ENCODE data around the gene AGBL2. TPM values are rescaled to one million over a fixed set of nuclear protein-coding genes. Genes with fewer than 3 reads are reported as not detected.
A peak's percentile ranks its signal among the peaks of the same experiment; 100 is the strongest.
"Not testable (repeated sequence)": the region's sequence is repeated elsewhere in the genome, so short reads cannot be mapped to it uniquely, and the experiment has no call there.

Gene AGBL2
- total RNA-seq, 2 experiments from 2014 or later = 2.9 to 5.5 TPM

GRCh38 chr11:47714554-47715081 lies 551 bp downstream of the AGBL2 start:
- Mint-ChIP-seq H3K27me3 (no peaks in the 10 kb centered on the region), H3K9me3 (no peaks in the 10 kb centered on the region), H3K27ac (peak overlapping the region; percentile 96), H3K4me1 (peaks cover 25% of the 10 kb centered on the region), H3K36me3 (peaks cover 13% of the 10 kb centered on the region), H3K4me3 (peak overlapping the region; percentile 92)
- peak; percentile 3 for DNase-seq

GRCh38 chr11:47711816-47712215 lies 3.4 kb downstream of the AGBL2 start:
- DNase-seq = no peak
- Mint-ChIP-seq H3K9me3 (peaks cover 7% of the 10 kb centered on the region), H3K4me3 (no peak overlapping the region), H3K4me1 (peaks cover 21% of the 10 kb centered on the region), H3K27me3 (no peaks in the 10 kb centered on the region), H3K36me3 (peaks cover 25% of the 10 kb centered on the region), H3K27ac (no peak overlapping the region)

GRCh38 chr11:47711225-47711624 lies 3.9 kb downstream of the AGBL2 start:
- Mint-ChIP-seq H3K4me1 (peaks cover 21% of the 10 kb centered on the region), H3K27me3 (no peaks in the 10 kb centered on the region), H3K27ac (no peak overlapping the region), H3K36me3 (peaks cover 24% of the 10 kb centered on the region), H3K9me3 (peaks cover 7% of the 10 kb centered on the region), H3K4me3 (no peak overlapping the region)
- no peak for DNase-seq

- H3K4me1 Mint-ChIP-seq, H3K27me3 Mint-ChIP-seq, H3K4me3 Mint-ChIP-seq, DNase-seq, H3K27ac Mint-ChIP-seq, H3K9me3 Mint-ChIP-seq: not testable (repeated sequence)
- peaks cover 14% of the 10 kb centered on the region for H3K36me3 Mint-ChIP-seq
These were observed 7.8 kb downstream of the AGBL2 start for GRCh38 chr11:47707275-47707786.

- no peak overlapping the region for H3K27ac Mint-ChIP-seq
- DNase-seq = no peak
- no peak overlapping the region for H3K4me3 Mint-ChIP-seq
- H3K4me1 Mint-ChIP-seq = peaks cover 4% of the 10 kb centered on the region
- peaks cover 14% of the 10 kb centered on the region for H3K36me3 Mint-ChIP-seq
- peaks cover 7% of the 10 kb centered on the region for H3K9me3 Mint-ChIP-seq
- no peaks in the 10 kb centered on the region for H3K27me3 Mint-ChIP-seq
These were observed 9.4 kb downstream of the AGBL2 start for GRCh38 chr11:47705721-47706120.

GRCh38 chr11:47691979-47692378 lies 23.2 kb downstream of the AGBL2 start:
- H3K4me1 Mint-ChIP-seq = peaks cover 4% of the 10 kb centered on the region
- H3K27ac Mint-ChIP-seq = no peak overlapping the region
- H3K36me3 Mint-ChIP-seq = no peaks in the 10 kb centered on the region
- no peaks in the 10 kb centered on the region for H3K27me3 Mint-ChIP-seq
- DNase-seq = no peak
- H3K4me3 Mint-ChIP-seq = no peak overlapping the region
- no peaks in the 10 kb centered on the region for H3K9me3 Mint-ChIP-seq

- no peak overlapping the region for H3K4me3 Mint-ChIP-seq
These were observed 25.7 kb downstream of the AGBL2 start for GRCh38 chr11:47689480-47689879.

GRCh38 chr11:47688991-47689390 lies 26.2 kb downstream of the AGBL2 start:
- Mint-ChIP-seq H3K27ac (no peak overlapping the region), H3K27me3 (no peaks in the 10 kb centered on the region), H3K4me1 (peaks cover 4% of the 10 kb centered on the region), H3K4me3 (no peak overlapping the region), H3K36me3 (no peaks in the 10 kb centered on the region), H3K9me3 (no peaks in the 10 kb centered on the region)
- no peak for DNase-seq

More at GRCh38 chr11:47689480-47689879, 25.7 kb downstream of the AGBL2 start:
- no peaks in the 10 kb centered on the region for H3K36me3 Mint-ChIP-seq
- DNase-seq = no peak
- H3K4me1 Mint-ChIP-seq = peaks cover 4% of the 10 kb centered on the region
- H3K9me3 Mint-ChIP-seq = no peaks in the 10 kb centered on the region
- no peaks in the 10 kb centered on the region for H3K27me3 Mint-ChIP-seq
- H3K27ac Mint-ChIP-seq = no peak overlapping the region

- H3K4me1 Mint-ChIP-seq = peaks cover 4% of the 10 kb centered on the region
- H3K27ac Mint-ChIP-seq = no peak overlapping the region
- DNase-seq = no peak
These were observed 27.1 kb downstream of the AGBL2 start for GRCh38 chr11:47688111-47688510.

GRCh38 chr11:47686704-47687103 lies 28.5 kb downstream of the AGBL2 start:
- H3K27ac Mint-ChIP-seq, H3K4me3 Mint-ChIP-seq, H3K4me1 Mint-ChIP-seq, H3K27me3 Mint-ChIP-seq, DNase-seq, H3K9me3 Mint-ChIP-seq, H3K36me3 Mint-ChIP-seq: not testable (repeated sequence)

More at GRCh38 chr11:47688111-47688510, 27.1 kb downstream of the AGBL2 start:
- H3K9me3 Mint-ChIP-seq = no peaks in the 10 kb centered on the region
- H3K4me3 Mint-ChIP-seq = no peak overlapping the region
- no peaks in the 10 kb centered on the region for H3K27me3 Mint-ChIP-seq
- no peaks in the 10 kb centered on the region for H3K36me3 Mint-ChIP-seq

GRCh38 chr11:47686151-47686550 lies 29.0 kb downstream of the AGBL2 start:
- Mint-ChIP-seq H3K36me3 (no peaks in the 10 kb centered on the region), H3K27ac (no peak overlapping the region), H3K27me3 (no peaks in the 10 kb centered on the region), H3K4me3 (no peak overlapping the region), H3K4me1 (no peaks in the 10 kb centered on the region), H3K9me3 (no peaks in the 10 kb centered on the region)
- no peak for DNase-seq

- Mint-ChIP-seq H3K4me3 (no peak overlapping the region), H3K27ac (no peak overlapping the region), H3K4me1 (no peaks in the 10 kb centered on the region), H3K27me3 (no peaks in the 10 kb centered on the region), H3K36me3 (no peaks in the 10 kb centered on the region), H3K9me3 (no peaks in the 10 kb centered on the region)
- DNase-seq = no peak
These were observed 39.3 kb downstream of the AGBL2 start for GRCh38 chr11:47675851-47676250.

GRCh38 chr11:47672283-47672730 lies 42.9 kb downstream of the AGBL2 start:
- no peak overlapping the region for H3K4me3 Mint-ChIP-seq

GRCh38 chr11:47669856-47670255 lies 45.3 kb downstream of the AGBL2 start:
- H3K36me3 Mint-ChIP-seq = no peaks in the 10 kb centered on the region
- no peaks in the 10 kb centered on the region for H3K9me3 Mint-ChIP-seq
- H3K4me3 Mint-ChIP-seq = no peak overlapping the region

More at GRCh38 chr11:47672283-47672730, 42.9 kb downstream of the AGBL2 start:
- no peaks in the 10 kb centered on the region for H3K9me3 Mint-ChIP-seq
- DNase-seq = no peak
- no peaks in the 10 kb centered on the region for H3K36me3 Mint-ChIP-seq
- peaks cover 2% of the 10 kb centered on the region for H3K4me1 Mint-ChIP-seq
- H3K27ac Mint-ChIP-seq = no peak overlapping the region
- no peaks in the 10 kb centered on the region for H3K27me3 Mint-ChIP-seq

GRCh38 chr11:47668665-47669064 lies 46.5 kb downstream of the AGBL2 start:
- Mint-ChIP-seq H3K4me1 (peaks cover 7% of the 10 kb centered on the region), H3K4me3 (no peak overlapping the region)
- no peak for DNase-seq

More at GRCh38 chr11:47669856-47670255, 45.3 kb downstream of the AGBL2 start:
- Mint-ChIP-seq H3K4me1 (peaks cover 4% of the 10 kb centered on the region), H3K27ac (no peak overlapping the region), H3K27me3 (no peaks in the 10 kb centered on the region)
- DNase-seq = no peak

GRCh38 chr11:47667555-47667954 lies 47.6 kb downstream of the AGBL2 start:
- Mint-ChIP-seq H3K9me3 (no peaks in the 10 kb centered on the region), H3K36me3 (no peaks in the 10 kb centered on the region), H3K4me1 (peaks cover 15% of the 10 kb centered on the region), H3K27me3 (no peaks in the 10 kb centered on the region), H3K4me3 (no peak overlapping the region), H3K27ac (no peak overlapping the region)
- DNase-seq = no peak

More at GRCh38 chr11:47668665-47669064, 46.5 kb downstream of the AGBL2 start:
- no peak overlapping the region for H3K27ac Mint-ChIP-seq
- no peaks in the 10 kb centered on the region for H3K27me3 Mint-ChIP-seq
- no peaks in the 10 kb centered on the region for H3K9me3 Mint-ChIP-seq
- no peaks in the 10 kb centered on the region for H3K36me3 Mint-ChIP-seq

Measured in activated naive CD8-positive, alpha-beta T cell treated with anti-CD3 and anti-CD28 coated beads for 36 hours (primary cell).